Body of pancreas (tissue), 4 donors: ENCODE data around the gene AMDHD2.

ENCODE experiments used
- CTCF ChIP-seq, 7 experiments: fragments of 450-650 bp in 4 of 7; fragments of 200-600 bp in 3 of 7; sonication (generic) in 3 of 7; IDR thresholded peaks; one replicate each; pipeline ENCODE4 v1.5.1; 2016 to 2019; ENCODE audit warnings: antibody characterized with exemption in 7 of 7
- POLR2A ChIP-seq, 3 donors: fragments of 450-650 bp; IDR thresholded peaks; one replicate each; pipeline ENCODE4 v1.6.1; 2016; ENCODE audit warnings: antibody characterized with exemption in 3 of 3, mild to moderate bottlenecking in 2 of 3

- TF ChIP-seq CTCF (IDR thresholded peaks at IDR 0.05) (no peak), POLR2A (IDR thresholded peaks at IDR 0.05) (no peak)
Measured at GRCh38 chr16:2472885-2473445, 47.2 kb upstream of the AMDHD2 start.
